ENCODE results near the gene CTNNA2.

CTNNA2 gene

DNA sequence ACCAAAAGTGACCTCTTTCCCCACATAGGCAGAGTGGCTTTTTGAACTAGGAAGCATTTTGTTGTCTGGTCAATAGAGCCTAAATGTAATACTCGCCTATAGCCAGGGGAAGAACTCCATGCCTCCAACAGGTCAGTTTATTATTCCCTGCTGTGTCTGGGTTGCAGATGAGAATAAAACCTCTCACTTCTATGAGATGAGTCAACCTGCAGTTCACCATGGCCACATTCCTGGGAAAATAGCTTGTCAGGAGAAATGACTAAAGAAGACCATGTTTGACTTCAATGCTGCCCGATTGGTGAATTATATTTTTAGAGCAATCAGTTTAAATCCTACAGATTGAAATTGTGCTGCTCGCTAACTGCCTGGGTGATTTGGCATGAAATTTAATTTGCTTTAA lies 838.4 kb downstream of the CTNNA2 start:
- no peaks in the 10 kb centered on the region for H3K36me3 ChIP-seq (ENCODE audit: insufficient read depth, low read length)
- no peaks in the 10 kb centered on the region for H3K79me2 ChIP-seq (ENCODE audit: insufficient read depth, low read length)
- ATAC-seq (ENCODE audit: insufficient read depth, low read depth) (no peak), DNase-seq (no peak)
- TF ChIP-seq, protein P1, sequence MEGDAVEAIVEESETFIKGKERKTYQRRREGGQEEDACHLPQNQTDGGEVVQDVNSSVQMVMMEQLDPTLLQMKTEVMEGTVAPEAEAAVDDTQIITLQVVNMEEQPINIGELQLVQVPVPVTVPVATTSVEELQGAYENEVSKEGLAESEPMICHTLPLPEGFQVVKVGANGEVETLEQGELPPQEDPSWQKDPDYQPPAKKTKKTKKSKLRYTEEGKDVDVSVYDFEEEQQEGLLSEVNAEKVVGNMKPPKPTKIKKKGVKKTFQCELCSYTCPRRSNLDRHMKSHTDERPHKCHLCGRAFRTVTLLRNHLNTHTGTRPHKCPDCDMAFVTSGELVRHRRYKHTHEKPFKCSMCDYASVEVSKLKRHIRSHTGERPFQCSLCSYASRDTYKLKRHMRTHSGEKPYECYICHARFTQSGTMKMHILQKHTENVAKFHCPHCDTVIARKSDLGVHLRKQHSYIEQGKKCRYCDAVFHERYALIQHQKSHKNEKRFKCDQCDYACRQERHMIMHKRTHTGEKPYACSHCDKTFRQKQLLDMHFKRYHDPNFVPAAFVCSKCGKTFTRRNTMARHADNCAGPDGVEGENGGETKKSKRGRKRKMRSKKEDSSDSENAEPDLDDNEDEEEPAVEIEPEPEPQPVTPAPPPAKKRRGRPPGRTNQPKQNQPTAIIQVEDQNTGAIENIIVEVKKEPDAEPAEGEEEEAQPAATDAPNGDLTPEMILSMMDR (IDR thresholded peaks at IDR 0.05; ENCODE audit: borderline replicate concordance, extremely low read depth, low read length, poor library complexity, severe bottlenecking) = no peak
- no peaks in the 10 kb centered on the region for H3K4me1 ChIP-seq (ENCODE audit: insufficient read depth, low read length)
- no peak overlapping the region for H3K27ac ChIP-seq (ENCODE audit: low read length)
- no peak overlapping the region for H3K4me3 ChIP-seq (ENCODE audit: low read depth in 1 of 2, low read length in 2 of 2)
- H3K9ac ChIP-seq (ENCODE audit: low read depth, low read length) = no peak overlapping the region
- H4K20me1 ChIP-seq (ENCODE audit: insufficient read depth, low read length) = no peaks in the 10 kb centered on the region
- H3K27me3 ChIP-seq (ENCODE audit: insufficient read depth, low read length, poor library complexity) = no peaks in the 10 kb centered on the region
- no peak overlapping the region for H3K4me2 ChIP-seq (ENCODE audit: insufficient read depth, low read length)
- H2AFZ ChIP-seq (ENCODE audit: low read depth, low read length) = no peak overlapping the region
- H3K9me3 ChIP-seq (ENCODE audit: insufficient read depth, low read length, severe bottlenecking) = no peaks in the 10 kb centered on the region

DNA sequence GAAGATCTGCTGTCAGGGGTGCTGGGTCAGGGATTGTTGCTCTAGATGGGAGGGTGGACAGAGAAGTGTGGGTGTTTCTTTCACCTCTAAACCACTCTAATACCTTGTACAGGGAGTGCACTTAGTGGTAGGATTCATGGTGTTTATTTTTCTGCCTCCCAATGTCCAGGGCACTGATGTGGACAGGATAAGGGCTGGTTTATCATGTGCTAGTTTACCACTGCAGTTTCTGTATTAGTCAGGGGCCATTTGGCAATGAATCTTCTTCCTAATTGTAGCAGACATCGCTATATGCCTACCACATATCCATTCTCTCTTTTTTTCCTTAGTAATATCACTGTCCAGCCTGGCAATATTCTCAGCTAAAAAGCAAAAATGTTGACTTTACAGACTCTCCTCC lies 842.0 kb downstream of the CTNNA2 start:
- Histone ChIP-seq H3K4me2 (ENCODE audit: insufficient read depth, low read length) (no peak overlapping the region), H3K79me2 (ENCODE audit: insufficient read depth, low read length) (no peaks in the 10 kb centered on the region), H3K27me3 (ENCODE audit: insufficient read depth, low read length, poor library complexity) (no peaks in the 10 kb centered on the region), H3K9ac (ENCODE audit: low read depth, low read length) (no peak overlapping the region), H3K4me3 (ENCODE audit: low read depth in 1 of 2, low read length in 2 of 2) (no peak overlapping the region), H4K20me1 (ENCODE audit: insufficient read depth, low read length) (no peaks in the 10 kb centered on the region), H3K4me1 (ENCODE audit: insufficient read depth, low read length) (no peaks in the 10 kb centered on the region), H2AFZ (ENCODE audit: low read depth, low read length) (no peak overlapping the region), H3K27ac (ENCODE audit: low read length) (no peak overlapping the region), H3K36me3 (ENCODE audit: insufficient read depth, low read length) (no peaks in the 10 kb centered on the region), H3K9me3 (ENCODE audit: insufficient read depth, low read length, severe bottlenecking) (no peaks in the 10 kb centered on the region)
- ATAC-seq (ENCODE audit: insufficient read depth, low read depth) = no peak
- DNase-seq = no peak
- TF ChIP-seq EZH2 (IDR thresholded peaks at IDR 0.05; ENCODE audit: borderline replicate concordance, low read depth, low read length, severe bottlenecking) = no peak
- TF ChIP-seq, protein P1 (IDR thresholded peaks at IDR 0.05; ENCODE audit: borderline replicate concordance, extremely low read depth, low read length, poor library complexity, severe bottlenecking) = no peak

DNA sequence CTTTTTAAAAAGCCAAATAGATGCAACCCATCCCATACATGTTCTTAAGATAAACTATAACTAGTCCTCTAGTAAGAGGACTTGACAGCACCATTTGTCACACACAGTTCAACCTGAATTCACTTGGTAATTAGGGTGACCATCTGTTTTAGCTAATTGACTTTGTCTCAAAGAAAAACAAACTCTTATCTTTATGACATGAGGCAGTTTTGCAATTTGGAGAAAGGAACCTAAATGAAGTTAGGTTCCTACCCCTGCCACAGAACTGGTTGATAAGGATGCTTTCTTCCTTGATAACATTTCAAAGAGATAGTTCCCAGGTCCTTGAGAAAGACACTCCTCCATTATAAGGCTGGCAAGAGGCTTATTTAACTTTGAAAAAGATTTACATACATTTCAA lies 849.1 kb downstream of the CTNNA2 start:
- H3K4me2 ChIP-seq (ENCODE audit: insufficient read depth, low read length) = no peak overlapping the region
- no peak for TF ChIP-seq EZH2 (IDR thresholded peaks at IDR 0.05; ENCODE audit: borderline replicate concordance, low read depth, low read length, severe bottlenecking)
- TF ChIP-seq, protein P1 (IDR thresholded peaks at IDR 0.05; ENCODE audit: borderline replicate concordance, extremely low read depth, low read length, poor library complexity, severe bottlenecking) = no peak
- ATAC-seq (ENCODE audit: insufficient read depth, low read depth) (no peak), DNase-seq (no peak)
- H3K79me2 ChIP-seq (ENCODE audit: insufficient read depth, low read length) = no peaks in the 10 kb centered on the region
- H2AFZ ChIP-seq (ENCODE audit: low read depth, low read length) = no peak overlapping the region
- H4K20me1 ChIP-seq (ENCODE audit: insufficient read depth, low read length) = no peaks in the 10 kb centered on the region
- no peaks in the 10 kb centered on the region for H3K36me3 ChIP-seq (ENCODE audit: insufficient read depth, low read length)
- no peaks in the 10 kb centered on the region for H3K27me3 ChIP-seq (ENCODE audit: insufficient read depth, low read length, poor library complexity)
- H3K4me1 ChIP-seq (ENCODE audit: insufficient read depth, low read length) = no peaks in the 10 kb centered on the region
- no peak overlapping the region for H3K4me3 ChIP-seq (ENCODE audit: low read depth in 1 of 2, low read length in 2 of 2)
- no peaks in the 10 kb centered on the region for H3K9me3 ChIP-seq (ENCODE audit: insufficient read depth, low read length, severe bottlenecking)
- H3K27ac ChIP-seq (ENCODE audit: low read length) = no peak overlapping the region
- no peak overlapping the region for H3K9ac ChIP-seq (ENCODE audit: low read depth, low read length)

DNA sequence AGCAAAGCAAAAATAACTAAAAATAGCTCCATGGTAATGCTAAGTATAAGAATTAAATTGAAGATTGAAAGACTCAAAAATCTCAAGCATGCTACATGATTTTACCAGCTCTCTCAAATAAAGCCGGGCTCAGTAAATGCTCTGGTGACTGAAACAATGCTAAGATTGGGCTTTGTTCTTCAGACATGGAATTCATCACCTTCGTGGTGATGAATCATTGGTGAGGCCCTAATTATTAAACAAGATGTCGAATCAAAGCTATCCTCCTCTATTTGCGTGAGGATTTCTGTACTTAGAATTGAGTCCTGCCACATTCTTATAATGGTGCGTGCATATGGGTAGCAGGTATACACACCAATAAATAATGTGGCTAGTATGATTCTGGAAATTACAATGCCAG lies 850.5 kb downstream of the CTNNA2 start:
- H3K4me3 ChIP-seq (ENCODE audit: low read depth in 1 of 2, low read length in 2 of 2) = no peak overlapping the region
- no peaks in the 10 kb centered on the region for H3K9me3 ChIP-seq (ENCODE audit: insufficient read depth, low read length, severe bottlenecking)
- H3K27me3 ChIP-seq (ENCODE audit: insufficient read depth, low read length, poor library complexity) = no peaks in the 10 kb centered on the region
- no peaks in the 10 kb centered on the region for H3K79me2 ChIP-seq (ENCODE audit: insufficient read depth, low read length)
- no peak for ATAC-seq (ENCODE audit: insufficient read depth, low read depth)
- H2AFZ ChIP-seq (ENCODE audit: low read depth, low read length) = no peak overlapping the region
- H3K4me1 ChIP-seq (ENCODE audit: insufficient read depth, low read length) = no peaks in the 10 kb centered on the region
- no peak for DNase-seq
- H3K9ac ChIP-seq (ENCODE audit: low read depth, low read length) = no peak overlapping the region
- no peaks in the 10 kb centered on the region for H3K36me3 ChIP-seq (ENCODE audit: insufficient read depth, low read length)
- TF ChIP-seq, protein P1 (IDR thresholded peaks at IDR 0.05; ENCODE audit: borderline replicate concordance, extremely low read depth, low read length, poor library complexity, severe bottlenecking) = no peak
- no peak for TF ChIP-seq EZH2 (IDR thresholded peaks at IDR 0.05; ENCODE audit: borderline replicate concordance, low read depth, low read length, severe bottlenecking)
- no peak overlapping the region for H3K27ac ChIP-seq (ENCODE audit: low read length)
- H4K20me1 ChIP-seq (ENCODE audit: insufficient read depth, low read length) = no peaks in the 10 kb centered on the region
- no peak overlapping the region for H3K4me2 ChIP-seq (ENCODE audit: insufficient read depth, low read length)
